Heart right ventricle (tissue), 16 donors: ENCODE measurements around the gene MCUR1. TPM values are rescaled to one million over a fixed set of nuclear protein-coding genes. Genes with fewer than 3 reads are reported as not detected.
"Not testable (repeated sequence)": the region's sequence is repeated elsewhere in the genome, so short reads cannot be mapped to it uniquely, and the experiment has no call there.

Experiments
- ATAC-seq, 8 donors: fragments of 200-7000 bp; cut with Tn5 transposase; one replicate each; pipeline ENCODE4 v1.9.1; 2020; ENCODE audit warnings: mild to moderate bottlenecking in 8 of 8, moderate library complexity in 8 of 8, moderate number of reproducible peaks in 1 of 8
- DNase-seq, 2 donors: peaks; one replicate each; pipeline ENCODE4 v3.0.0-alpha.2; 2020
- H3K27ac ChIP-seq, 10 donors: fragments of 200-600 bp; sonication (generic) in 2 of 10; one replicate each; pipeline versions ENCODE4 v1.5.0 to v1.8.0; 2020 to 2022; ENCODE audit warnings: mild to moderate bottlenecking in 3 of 10
- H3K27me3 ChIP-seq, 7 donors: fragments of 200-600 bp; one replicate each; pipeline ENCODE4 v1.8.0; 2021 to 2022; ENCODE audit warnings: mild to moderate bottlenecking in 2 of 7
- H3K36me3 ChIP-seq, 9 donors: fragments of 200-600 bp; sonication (generic) in 1 of 9; one replicate each; pipeline versions ENCODE4 v1.5.0 to v1.8.0; 2020 to 2022; ENCODE audit warnings: mild to moderate bottlenecking in 2 of 9
- H3K4me1 ChIP-seq, 9 donors: fragments of 200-600 bp; sonication (generic) in 1 of 9; one replicate each; pipeline versions ENCODE4 v1.5.0 to v1.8.0; 2020 to 2022; ENCODE audit warnings: mild to moderate bottlenecking in 4 of 9
- H3K4me3 ChIP-seq, 10 donors: fragments of 200-600 bp; sonication (generic) in 2 of 10; one replicate each; pipeline versions ENCODE4 v1.5.0 to v1.8.0; 2020 to 2022; ENCODE audit warnings: mild to moderate bottlenecking in 7 of 10, moderate library complexity in 2 of 10
- H3K9me3 ChIP-seq, 11 donors: fragments of 200-600 bp in 10 of 11; sonication (generic) in 2 of 11; one replicate each; pipeline versions ENCODE4 v1.5.0 to v1.8.0; 2013 to 2022; ENCODE audit warnings: mild to moderate bottlenecking in 2 of 11, control low read depth in 1 of 11, moderate library complexity in 1 of 11
- WGBS, 2 donors: extraction: QIAGEN DNeasy Blood & Tissue Kit; methylation state at CpG; one replicate each; pipeline ENCODE4 v1.1.7; 2013; ENCODE audit warnings: inconsistent platforms in 1 of 2; 5-methylcytosine and 5-hydroxymethylcytosine counted together
- intact Hi-C, 10 donors: fragments of 100-400 bp; cut with DNase I; formaldehyde crosslinking; loops; one replicate each; pipeline versions ENCODE4 v1.11.1 to v1.14.2; 2022
- polyA plus RNA-seq, 2 donors: library from polyadenylated mRNA; stranded (reverse); fragments of 200-250 nt; gene quantifications; one replicate each; pipeline ENCODE4 v1.2.3, GENCODE V29; 2013
- total RNA-seq, 10 donors: library from RNA; stranded (reverse); fragmentation: NEBNext Ultra II Directional in 3 of 10; extraction: Animal tissue kit (Norgen Biotek cat#: 25700) in 3 of 10; gene quantifications; one replicate each; pipeline versions ENCODE4 v1.2.1 to v1.2.4, GENCODE V29; 2021 to 2023
- TF ChIP-seq, protein P1 (sequence below), 9 donors: fragments of 200-600 bp; sonication (generic) in 2 of 9; IDR thresholded peaks; one replicate each; pipeline versions ENCODE4 v1.5.0 to v1.8.0; 2021 to 2022; ENCODE audit warnings: antibody characterized with exemption in 9 of 9, mild to moderate bottlenecking in 5 of 9, moderate library complexity in 1 of 9
- donor health status: Arrhythmogenic right ventricular cardiomyopathy.
- donor health status: ischemic (EF 13 %, LVEDD 7.1; RV severe dilation, severe dysfunction).
- donor health status: healthy with polysubstance abuse.
- donor health status: DM: no; HTN: yes; CAD: no.
- donor health status: DM: no; HTN: no; CAD: no.
- donor health status: ischemic (EF 25% LVEDD 6.9; RV normal size, moderate dysfunction).
- donor health status: ischemic (EF 25% LVEDD 5.7; RV mildly dilated, moderate dysfunction).
- donor health status: healthy.
- donor health status: DM: yes; HTN: yes; CAD: no.
- donor health status: Ischemic cardiomyopathy.
- donor health status: ischemic (EF 35%, LVEDD 5.7; RV mildly dilated, moderate dysfunction).
- donor health status: nonischemic (EF 11% LVEDD 7.7; RV severe dilation, severe dysfunction).
- donor health status: DM: yes; HTN: yes; CAD: no.
- donor health status: PGD.
- donor health status: ischemic (EF 29% LVEDD 5.4; RV normal size, mild dysfunction).
- donor health status: nonischemic (EF 23%, LVEDD 6.1; RV moderate dilation, normal function).

Gene MCUR1
- total and polyA plus RNA-seq, 12 donors, result 17.2 to 81.6 (median 32.7) TPM

DNA sequence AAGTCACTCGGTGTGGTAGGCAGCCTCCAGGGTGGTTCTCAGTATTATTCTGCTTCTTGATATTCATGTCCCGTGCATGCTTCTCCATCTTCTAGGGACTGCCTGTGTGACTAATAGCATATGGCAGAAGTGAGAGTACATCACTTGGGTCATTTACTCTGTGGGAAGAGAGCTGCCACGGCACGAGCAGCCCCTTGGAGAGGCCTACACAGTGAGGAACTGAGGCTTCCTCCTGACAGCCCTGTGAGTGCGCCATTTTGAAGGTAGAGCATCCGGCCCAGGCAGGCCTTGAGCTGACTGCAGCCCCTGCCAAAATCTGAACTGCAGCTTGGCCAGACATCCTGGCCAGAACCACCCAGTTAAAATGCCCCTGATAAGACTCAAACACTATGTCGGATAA, 17.3 kb upstream of the MCUR1 start:
- no peak overlapping the region for H3K27ac ChIP-seq
- H3K9me3 ChIP-seq, result peaks cover 0 to 12% (median 0%) of the 10 kb centered on the region in 11 donors
- ATAC-seq (peak in 4 of 8 donors; percentile 39 to 79 (median 46)), DNase-seq (no peak)
- no peaks in the 10 kb centered on the region for H3K36me3 ChIP-seq
- WGBS, 2 donors, result 72 to 78% methylated on average over 7 of the region's 7 CpGs
- TF ChIP-seq, protein P1, sequence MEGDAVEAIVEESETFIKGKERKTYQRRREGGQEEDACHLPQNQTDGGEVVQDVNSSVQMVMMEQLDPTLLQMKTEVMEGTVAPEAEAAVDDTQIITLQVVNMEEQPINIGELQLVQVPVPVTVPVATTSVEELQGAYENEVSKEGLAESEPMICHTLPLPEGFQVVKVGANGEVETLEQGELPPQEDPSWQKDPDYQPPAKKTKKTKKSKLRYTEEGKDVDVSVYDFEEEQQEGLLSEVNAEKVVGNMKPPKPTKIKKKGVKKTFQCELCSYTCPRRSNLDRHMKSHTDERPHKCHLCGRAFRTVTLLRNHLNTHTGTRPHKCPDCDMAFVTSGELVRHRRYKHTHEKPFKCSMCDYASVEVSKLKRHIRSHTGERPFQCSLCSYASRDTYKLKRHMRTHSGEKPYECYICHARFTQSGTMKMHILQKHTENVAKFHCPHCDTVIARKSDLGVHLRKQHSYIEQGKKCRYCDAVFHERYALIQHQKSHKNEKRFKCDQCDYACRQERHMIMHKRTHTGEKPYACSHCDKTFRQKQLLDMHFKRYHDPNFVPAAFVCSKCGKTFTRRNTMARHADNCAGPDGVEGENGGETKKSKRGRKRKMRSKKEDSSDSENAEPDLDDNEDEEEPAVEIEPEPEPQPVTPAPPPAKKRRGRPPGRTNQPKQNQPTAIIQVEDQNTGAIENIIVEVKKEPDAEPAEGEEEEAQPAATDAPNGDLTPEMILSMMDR (IDR thresholded peaks at IDR 0.05), result no peak
- intact Hi-C loops, result no loop called here
- peaks cover 0 to 5% (median 0%) of the 10 kb centered on the region in 7 donors for H3K27me3 ChIP-seq
- no peak overlapping the region for H3K4me3 ChIP-seq
- H3K4me1 ChIP-seq, result peaks cover 0 to 6% (median 0%) of the 10 kb centered on the region in 9 donors

DNA sequence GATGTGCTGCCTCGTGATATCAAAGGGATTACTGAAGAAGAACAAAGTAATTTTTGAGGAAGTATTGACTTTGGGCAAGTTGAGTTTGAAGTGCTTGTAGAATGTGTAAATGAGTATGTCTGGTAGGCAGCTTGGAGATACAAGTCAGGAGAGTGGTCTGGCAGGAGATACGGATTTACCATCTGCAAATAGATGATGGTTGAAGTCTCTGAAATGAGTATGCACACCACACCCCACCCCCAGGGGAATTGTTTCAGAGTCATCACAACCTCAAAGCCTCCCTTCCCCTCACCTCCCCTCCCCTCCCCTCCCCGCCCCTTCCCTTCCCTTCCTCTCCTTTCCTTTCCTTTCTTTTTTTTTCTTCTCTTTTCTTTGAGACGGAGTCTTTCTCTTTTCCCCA, 16.4 kb upstream of the MCUR1 start:
- TF ChIP-seq, protein P1 (IDR thresholded peaks at IDR 0.05), result no peak
- intact Hi-C loops, result no loop called here
- Histone ChIP-seq H3K27ac (no peak overlapping the region), H3K4me1 (peaks cover 0 to 6% (median 0%) of the 10 kb centered on the region in 9 donors), H3K9me3 (peaks cover 0 to 12% (median 0%) of the 10 kb centered on the region in 11 donors), H3K36me3 (no peaks in the 10 kb centered on the region), H3K27me3 (peaks cover 0 to 5% (median 0%) of the 10 kb centered on the region in 7 donors), H3K4me3 (no peak overlapping the region)
- 82 to 86% methylated on average over 4 of the region's 4 CpGs for WGBS, 2 donors
- ATAC-seq (no peak), DNase-seq (no peak)

DNA sequence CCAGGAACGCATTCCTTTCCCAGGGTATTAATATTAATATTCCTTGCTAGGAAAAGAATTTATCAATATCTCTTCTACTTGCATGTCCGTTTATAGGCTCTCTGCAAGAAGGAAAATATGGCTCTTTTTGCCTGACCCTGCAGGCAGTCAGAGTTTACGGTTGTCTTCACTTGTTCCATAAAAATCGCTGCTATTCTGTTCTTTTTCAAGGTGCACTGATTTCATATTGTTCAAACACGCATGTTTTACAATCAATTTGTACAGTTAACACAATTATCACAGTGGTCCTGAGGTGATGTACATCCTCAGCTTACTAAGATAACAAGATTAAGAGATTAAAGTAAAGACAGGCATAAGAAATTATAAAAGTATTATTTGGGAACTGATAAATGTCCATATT, 15.1 kb upstream of the MCUR1 start:
- 91 to 94% methylated on average over 5 of the region's 5 CpGs for WGBS, 2 donors
- H3K27me3 ChIP-seq, DNase-seq, H3K36me3 ChIP-seq, H3K27ac ChIP-seq, H3K4me3 ChIP-seq, intact Hi-C loops, H3K4me1 ChIP-seq, ATAC-seq: not testable (repeated sequence)
- peaks cover 0 to 12% (median 0%) of the 10 kb centered on the region in 11 donors for H3K9me3 ChIP-seq

DNA sequence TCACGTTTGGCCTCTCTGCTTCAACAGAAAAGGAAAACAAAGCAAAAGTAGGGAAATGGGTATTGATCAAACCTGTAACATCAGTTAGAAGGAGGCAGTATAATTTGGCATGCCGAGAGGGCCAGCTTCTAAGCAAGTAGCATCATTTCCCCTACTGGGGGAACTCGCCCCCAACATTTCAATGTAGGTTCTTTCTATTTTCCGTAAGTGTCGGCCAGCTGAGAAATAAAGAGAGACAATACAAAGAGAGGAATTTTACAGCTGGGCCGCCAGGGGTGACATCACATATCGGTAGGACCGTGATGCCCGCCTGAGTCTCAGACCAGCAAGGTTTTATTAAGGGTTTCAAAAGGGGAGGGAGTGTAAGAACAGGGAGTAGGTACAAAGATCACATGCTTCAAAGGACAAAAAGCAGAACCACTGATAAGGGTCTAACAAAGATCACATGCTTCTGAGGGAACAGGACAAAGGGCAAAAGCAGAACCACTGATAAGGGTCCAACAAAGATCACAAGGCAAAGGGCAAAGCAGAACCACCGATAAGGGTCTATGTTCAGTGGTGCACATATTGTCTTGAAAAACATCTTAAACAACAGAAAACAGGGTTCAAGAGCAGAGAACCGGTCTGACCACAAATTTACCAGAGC, 14.4 kb upstream of the MCUR1 start:
- intact Hi-C loops, result not testable (repeated sequence)
- H3K9me3 ChIP-seq, result peaks cover 0 to 12% (median 0%) of the 10 kb centered on the region in 11 donors
- 94% methylated on average over 11 of the region's 11 CpGs for WGBS, 2 donors

DNA sequence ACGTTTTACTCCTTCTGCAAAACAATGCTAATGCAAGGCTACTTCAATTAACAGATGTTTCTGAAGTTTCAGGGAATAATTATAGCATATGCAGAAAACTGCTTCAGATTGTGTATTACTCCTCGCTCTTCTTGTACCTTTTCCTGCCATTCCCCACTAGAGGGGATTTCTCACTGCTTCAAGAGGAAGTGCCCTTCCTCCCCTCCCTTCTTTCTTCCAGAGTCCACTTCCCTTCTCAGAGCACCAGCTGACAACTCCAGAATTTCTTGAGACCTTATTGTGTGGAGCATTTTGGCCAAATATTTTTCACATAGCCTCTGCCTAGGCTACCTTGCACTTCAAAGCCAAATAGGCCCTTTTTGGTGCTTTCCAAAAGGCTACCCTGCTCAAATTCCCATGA, 12.7 kb upstream of the MCUR1 start:
- no peaks in the 10 kb centered on the region for H3K27me3 ChIP-seq
- TF ChIP-seq, protein P1 (IDR thresholded peaks at IDR 0.05), result no peak
- H3K4me3 ChIP-seq, result no peak overlapping the region
- intact Hi-C loops, result no loop called here
- peaks cover 0 to 6% (median 0%) of the 10 kb centered on the region in 9 donors for H3K4me1 ChIP-seq
- no peaks in the 10 kb centered on the region for H3K36me3 ChIP-seq
- no peak for ATAC-seq
- DNase-seq, result no peak
- peaks cover 0 to 12% (median 0%) of the 10 kb centered on the region in 11 donors for H3K9me3 ChIP-seq
- H3K27ac ChIP-seq, result no peak overlapping the region
- WGBS, 2 donors, result 55 to 56% methylated on average over 2 of the region's 2 CpGs

More for the DNA sequence above, 14.4 kb upstream of the MCUR1 start:
- DNase-seq, H3K4me3 ChIP-seq, H3K36me3 ChIP-seq, ATAC-seq, H3K27ac ChIP-seq, H3K4me1 ChIP-seq, H3K27me3 ChIP-seq: not testable (repeated sequence)
